ENCODE results near the gene CDH23.

The CDH23 gene

DNA sequence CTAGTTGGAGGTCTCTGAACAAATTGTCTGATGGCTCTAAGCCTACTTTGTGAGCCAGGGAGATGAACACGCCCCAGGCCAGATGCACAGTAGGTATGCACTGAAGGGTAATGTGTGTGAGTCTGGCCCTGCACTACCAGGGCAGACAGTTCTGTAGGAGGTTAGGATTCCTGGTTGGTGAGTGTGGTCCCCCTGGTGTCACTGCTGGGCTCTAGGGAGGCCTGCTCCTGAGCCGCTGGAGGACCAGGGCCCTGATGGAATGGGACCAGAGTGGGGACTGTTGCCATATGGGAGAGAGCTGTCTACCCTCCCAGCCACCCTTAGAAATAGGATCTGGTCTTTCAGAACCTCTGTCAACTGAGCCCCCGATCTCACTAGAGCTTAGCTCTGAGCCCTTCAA lies 42.0 kb downstream of the CDH23 start:
- H4K20me1 ChIP-seq (ENCODE audit: insufficient read depth): no peaks in the 10 kb centered on the region
- H2AFZ ChIP-seq (ENCODE audit: low read depth): no peak overlapping the region
- no peak overlapping the region for H3K4me3 ChIP-seq (IDR thresholded peaks at IDR 0.05; ENCODE audit: insufficient read depth, low read depth, low read length)
- no peaks in the 10 kb centered on the region for H3K36me3 ChIP-seq (ENCODE audit: insufficient read depth)
- no peaks in the 10 kb centered on the region for H3K79me2 ChIP-seq (ENCODE audit: insufficient read depth, low read depth)
- H3K27ac ChIP-seq: no peak overlapping the region
- H3K4me1 ChIP-seq (ENCODE audit: low read depth, poor library complexity, severe bottlenecking): no peaks in the 10 kb centered on the region
- TF ChIP-seq, protein P1, sequence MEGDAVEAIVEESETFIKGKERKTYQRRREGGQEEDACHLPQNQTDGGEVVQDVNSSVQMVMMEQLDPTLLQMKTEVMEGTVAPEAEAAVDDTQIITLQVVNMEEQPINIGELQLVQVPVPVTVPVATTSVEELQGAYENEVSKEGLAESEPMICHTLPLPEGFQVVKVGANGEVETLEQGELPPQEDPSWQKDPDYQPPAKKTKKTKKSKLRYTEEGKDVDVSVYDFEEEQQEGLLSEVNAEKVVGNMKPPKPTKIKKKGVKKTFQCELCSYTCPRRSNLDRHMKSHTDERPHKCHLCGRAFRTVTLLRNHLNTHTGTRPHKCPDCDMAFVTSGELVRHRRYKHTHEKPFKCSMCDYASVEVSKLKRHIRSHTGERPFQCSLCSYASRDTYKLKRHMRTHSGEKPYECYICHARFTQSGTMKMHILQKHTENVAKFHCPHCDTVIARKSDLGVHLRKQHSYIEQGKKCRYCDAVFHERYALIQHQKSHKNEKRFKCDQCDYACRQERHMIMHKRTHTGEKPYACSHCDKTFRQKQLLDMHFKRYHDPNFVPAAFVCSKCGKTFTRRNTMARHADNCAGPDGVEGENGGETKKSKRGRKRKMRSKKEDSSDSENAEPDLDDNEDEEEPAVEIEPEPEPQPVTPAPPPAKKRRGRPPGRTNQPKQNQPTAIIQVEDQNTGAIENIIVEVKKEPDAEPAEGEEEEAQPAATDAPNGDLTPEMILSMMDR (conservative IDR thresholded peaks at IDR 0.05; ENCODE audit: low read depth, low read length): no peak
- no peak overlapping the region for H3K4me2 ChIP-seq
- no peak overlapping the region for H3K9ac ChIP-seq
- H3K27me3 ChIP-seq (ENCODE audit: insufficient read depth, low read depth): peaks cover 35% of the 10 kb centered on the region

GRCh38 chr10:71439670-71440425 lies 43.1 kb downstream of the CDH23 start:
- Histone ChIP-seq H3K4me2 (no peak overlapping the region), H3K79me2 (ENCODE audit: insufficient read depth, low read depth) (no peaks in the 10 kb centered on the region), H2AFZ (ENCODE audit: low read depth) (no peak overlapping the region), H3K9ac (no peak overlapping the region), H3K4me3 (IDR thresholded peaks at IDR 0.05; ENCODE audit: insufficient read depth, low read depth, low read length) (no peak overlapping the region), H3K27ac (no peak overlapping the region), H3K36me3 (ENCODE audit: insufficient read depth) (no peaks in the 10 kb centered on the region), H3K27me3 (ENCODE audit: insufficient read depth, low read depth) (peaks cover 42% of the 10 kb centered on the region), H3K4me1 (ENCODE audit: low read depth, poor library complexity, severe bottlenecking) (no peaks in the 10 kb centered on the region), H4K20me1 (ENCODE audit: insufficient read depth) (no peaks in the 10 kb centered on the region)
- TF ChIP-seq, protein P1 (conservative IDR thresholded peaks at IDR 0.05; ENCODE audit: low read depth, low read length): no peak

- Histone ChIP-seq H3K79me2 (ENCODE audit: insufficient read depth, low read depth) (no peaks in the 10 kb centered on the region), H2AFZ (ENCODE audit: low read depth) (no peak overlapping the region), H4K20me1 (ENCODE audit: insufficient read depth) (no peaks in the 10 kb centered on the region), H3K27ac (no peak overlapping the region), H3K27me3 (ENCODE audit: insufficient read depth, low read depth) (peaks cover 43% of the 10 kb centered on the region), H3K36me3 (ENCODE audit: insufficient read depth) (no peaks in the 10 kb centered on the region), H3K9ac (no peak overlapping the region), H3K4me2 (no peak overlapping the region), H3K4me1 (ENCODE audit: low read depth, poor library complexity, severe bottlenecking) (no peaks in the 10 kb centered on the region), H3K4me3 (IDR thresholded peaks at IDR 0.05; ENCODE audit: insufficient read depth, low read depth, low read length) (no peak overlapping the region)
- TF ChIP-seq, protein P1 (conservative IDR thresholded peaks at IDR 0.05; ENCODE audit: low read depth, low read length): no peak
These were observed 43.9 kb downstream of the CDH23 start for GRCh38 chr10:71440506-71441035.

DNA sequence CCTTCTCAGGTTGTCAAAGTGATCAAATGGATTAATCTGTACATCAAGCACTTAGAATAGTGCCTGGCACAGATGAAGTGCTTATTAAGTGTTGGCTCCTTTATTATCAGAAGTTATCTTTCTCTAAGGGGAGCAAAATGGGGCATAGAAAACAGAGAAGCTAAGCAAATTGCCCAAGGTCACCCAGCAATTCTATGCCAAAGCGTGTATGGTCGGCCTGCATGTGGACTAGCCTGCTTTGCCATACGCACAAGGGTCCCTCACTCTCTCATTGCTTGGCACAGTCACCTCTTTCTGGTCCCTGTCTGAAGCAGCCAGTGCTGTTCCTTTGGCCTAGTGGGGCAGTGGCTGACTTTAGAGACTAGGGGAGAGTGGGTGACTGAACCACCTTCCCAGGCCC lies 45.3 kb downstream of the CDH23 start:
- Histone ChIP-seq H3K4me2 (no peak overlapping the region), H3K27ac (no peak overlapping the region), H3K4me3 (IDR thresholded peaks at IDR 0.05; ENCODE audit: insufficient read depth, low read depth, low read length) (no peak overlapping the region), H3K36me3 (ENCODE audit: insufficient read depth) (no peaks in the 10 kb centered on the region), H2AFZ (ENCODE audit: low read depth) (no peak overlapping the region), H3K4me1 (ENCODE audit: low read depth, poor library complexity, severe bottlenecking) (no peaks in the 10 kb centered on the region), H3K27me3 (ENCODE audit: insufficient read depth, low read depth) (peaks cover 44% of the 10 kb centered on the region), H3K79me2 (ENCODE audit: insufficient read depth, low read depth) (no peaks in the 10 kb centered on the region), H3K9ac (no peak overlapping the region), H4K20me1 (ENCODE audit: insufficient read depth) (no peaks in the 10 kb centered on the region)
- TF ChIP-seq, protein P1 (conservative IDR thresholded peaks at IDR 0.05; ENCODE audit: low read depth, low read length): no peak
